Measurements from ENCODE around the gene NDE1.

Gene NDE1

DNA sequence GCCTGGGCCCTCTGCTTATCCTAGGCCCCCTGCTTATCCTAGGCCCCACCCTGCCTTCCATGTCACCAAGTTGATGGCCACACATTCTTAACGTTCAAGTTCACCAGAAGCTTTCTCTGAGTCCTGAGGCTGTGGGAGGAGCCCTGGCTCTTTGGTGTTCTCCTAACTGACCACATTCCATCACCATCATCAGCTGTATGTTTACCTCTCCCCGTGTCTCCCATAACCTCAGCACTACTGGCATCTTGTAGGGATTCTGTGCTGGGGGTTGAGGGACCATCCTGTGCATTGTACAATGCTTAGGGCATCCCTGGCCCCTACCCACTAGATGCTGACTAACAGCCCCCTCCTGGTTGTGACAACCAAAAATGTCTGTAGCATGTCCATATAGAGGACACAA, 99.3 kb downstream of the NDE1 start:
- TF ChIP-seq, protein P1, sequence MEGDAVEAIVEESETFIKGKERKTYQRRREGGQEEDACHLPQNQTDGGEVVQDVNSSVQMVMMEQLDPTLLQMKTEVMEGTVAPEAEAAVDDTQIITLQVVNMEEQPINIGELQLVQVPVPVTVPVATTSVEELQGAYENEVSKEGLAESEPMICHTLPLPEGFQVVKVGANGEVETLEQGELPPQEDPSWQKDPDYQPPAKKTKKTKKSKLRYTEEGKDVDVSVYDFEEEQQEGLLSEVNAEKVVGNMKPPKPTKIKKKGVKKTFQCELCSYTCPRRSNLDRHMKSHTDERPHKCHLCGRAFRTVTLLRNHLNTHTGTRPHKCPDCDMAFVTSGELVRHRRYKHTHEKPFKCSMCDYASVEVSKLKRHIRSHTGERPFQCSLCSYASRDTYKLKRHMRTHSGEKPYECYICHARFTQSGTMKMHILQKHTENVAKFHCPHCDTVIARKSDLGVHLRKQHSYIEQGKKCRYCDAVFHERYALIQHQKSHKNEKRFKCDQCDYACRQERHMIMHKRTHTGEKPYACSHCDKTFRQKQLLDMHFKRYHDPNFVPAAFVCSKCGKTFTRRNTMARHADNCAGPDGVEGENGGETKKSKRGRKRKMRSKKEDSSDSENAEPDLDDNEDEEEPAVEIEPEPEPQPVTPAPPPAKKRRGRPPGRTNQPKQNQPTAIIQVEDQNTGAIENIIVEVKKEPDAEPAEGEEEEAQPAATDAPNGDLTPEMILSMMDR (IDR thresholded peaks at IDR 0.05; ENCODE audit: borderline replicate concordance, control extremely low read depth, extremely low read depth, insufficient read depth, missing control alignments): no peak
- DNase-seq (ENCODE audit: low spot score): no peak
- in situ Hi-C loops (cut with MboI; ENCODE audit: low sequenced_read_pairs, unreplicated experiment): no loop called here

DNA sequence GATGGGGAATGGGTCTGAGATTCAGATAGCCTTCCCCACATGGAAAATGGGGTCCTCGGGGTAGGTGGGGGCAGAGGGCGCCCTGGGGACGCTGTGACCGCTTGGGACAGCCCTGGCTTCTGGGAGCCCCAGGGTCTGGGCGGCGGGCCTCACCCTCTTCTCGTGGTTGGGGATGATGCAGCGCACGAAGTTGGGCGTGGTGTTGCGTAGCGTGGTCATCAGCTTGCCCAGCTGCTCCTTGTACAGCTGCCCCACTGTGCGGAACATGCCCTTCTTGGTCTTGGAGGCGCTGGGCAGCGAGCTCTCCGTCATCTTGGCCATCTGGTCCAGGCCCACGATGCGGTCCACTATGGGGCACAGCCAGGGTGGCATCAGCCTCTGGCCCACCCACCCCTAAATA, 99.9 kb downstream of the NDE1 start:
- DNase-seq (ENCODE audit: low spot score): no peak
- in situ Hi-C loops (cut with MboI; ENCODE audit: low sequenced_read_pairs, unreplicated experiment): loop anchor here (10.0 kb wide), 1 partner anchor 65 kb away; no protein-coding TSS in a partner anchor
- TF ChIP-seq, protein P1 (IDR thresholded peaks at IDR 0.05; ENCODE audit: borderline replicate concordance, control extremely low read depth, extremely low read depth, insufficient read depth, missing control alignments): no peak

DNA sequence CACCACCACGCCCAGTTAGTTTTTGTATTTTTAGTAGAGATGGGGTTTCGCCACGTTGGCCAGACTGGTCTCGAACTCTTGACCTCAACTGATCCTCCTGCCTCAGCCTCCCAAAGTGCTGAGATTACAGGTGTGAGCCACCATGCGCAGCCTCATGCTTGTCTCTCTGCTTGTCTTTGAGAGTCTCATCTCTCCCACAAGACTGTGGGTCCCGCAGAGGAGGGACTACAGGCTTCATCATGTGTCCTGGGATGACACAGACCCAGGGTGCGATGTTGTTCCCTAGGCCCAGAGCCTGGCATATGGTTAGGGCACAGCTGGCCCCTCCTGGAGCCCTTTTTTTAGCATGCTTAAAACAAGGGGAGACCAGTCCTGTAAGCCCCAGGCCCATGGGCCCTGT, 101.9 kb downstream of the NDE1 start:
- TF ChIP-seq, protein P1 (IDR thresholded peaks at IDR 0.05; ENCODE audit: borderline replicate concordance, control extremely low read depth, extremely low read depth, insufficient read depth, missing control alignments): no peak
- DNase-seq (ENCODE audit: low spot score): no peak
- in situ Hi-C loops (cut with MboI; ENCODE audit: low sequenced_read_pairs, unreplicated experiment): loop anchor here (10.0 kb wide), 1 partner anchor 63 kb away; no protein-coding TSS in a partner anchor

DNA sequence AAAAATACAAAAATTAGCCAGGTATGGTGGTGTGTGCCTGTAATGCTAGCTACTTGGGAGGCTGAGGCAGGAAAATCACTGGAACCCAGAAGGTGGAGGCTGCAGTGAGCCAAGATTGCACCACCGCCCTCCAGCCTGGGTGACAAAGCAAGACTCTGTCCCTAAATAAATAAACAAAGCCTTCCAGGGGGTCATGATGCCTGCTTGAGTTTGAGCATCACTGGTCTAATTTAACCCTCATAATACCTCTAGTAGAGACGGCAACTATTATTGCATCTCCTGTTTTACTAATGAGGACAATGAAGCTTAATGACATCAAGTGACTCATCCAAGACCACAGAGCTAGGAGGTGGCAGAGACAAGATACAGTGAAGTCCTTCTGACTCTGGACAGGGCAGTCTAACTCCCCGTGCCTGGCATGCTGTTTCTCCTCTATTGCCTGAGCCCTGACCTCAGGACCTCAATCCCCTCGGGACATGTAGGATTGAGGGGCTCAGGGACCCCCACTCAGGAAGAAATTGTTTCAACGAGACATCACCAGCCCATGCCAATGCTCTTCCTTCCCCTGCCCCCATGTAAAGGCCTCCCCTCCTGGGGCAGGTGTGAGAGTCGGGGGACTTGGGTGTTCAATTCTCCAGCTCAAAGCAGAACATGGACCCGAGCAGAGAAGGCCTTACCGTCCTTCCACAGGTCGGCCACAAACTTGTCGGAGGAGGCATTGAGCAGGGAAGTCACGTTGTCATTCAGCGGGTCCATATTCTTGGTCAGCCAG, 102.9 kb downstream of the NDE1 start:
- no peak for DNase-seq (ENCODE audit: low spot score)
- TF ChIP-seq, protein P1 (IDR thresholded peaks at IDR 0.05; ENCODE audit: borderline replicate concordance, control extremely low read depth, extremely low read depth, insufficient read depth, missing control alignments): no peak
- in situ Hi-C loops (cut with MboI; ENCODE audit: low sequenced_read_pairs, unreplicated experiment): loop anchor here (10.0 kb wide), 1 partner anchor 62 kb away; no protein-coding TSS in a partner anchor

DNA sequence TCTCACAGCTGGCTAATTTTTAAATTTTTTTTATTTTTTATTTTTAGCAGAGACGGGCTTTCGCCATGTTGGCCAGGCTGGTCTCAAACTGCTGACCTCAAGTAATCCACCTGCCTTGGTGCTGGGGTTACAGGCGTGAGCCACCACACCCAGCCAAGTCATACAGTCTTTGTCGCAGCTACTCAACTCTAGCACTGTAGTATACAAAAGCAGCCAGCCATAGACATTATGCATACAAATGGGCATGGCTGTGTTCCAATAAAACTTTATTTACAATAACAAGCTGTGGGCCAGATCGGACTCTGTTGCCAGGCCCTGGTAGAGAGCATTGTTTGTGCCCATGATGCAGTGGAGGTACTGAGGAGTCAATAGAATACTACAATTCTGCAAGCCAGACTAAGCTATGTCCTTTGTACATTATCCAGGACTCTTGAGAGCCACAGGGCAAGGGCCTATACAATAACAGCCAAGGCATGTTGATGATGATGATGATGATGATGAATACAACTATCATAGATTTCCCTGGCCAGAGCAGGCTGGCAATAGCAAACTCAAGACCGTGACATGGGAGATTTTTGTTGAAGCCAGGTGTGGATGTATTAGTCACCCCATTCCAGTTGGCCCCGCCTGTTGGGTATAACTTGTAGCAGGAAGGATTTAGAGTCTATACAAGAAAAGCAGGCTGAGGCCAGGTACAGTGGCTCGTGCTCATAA, 104.9 kb downstream of the NDE1 start:
- TF ChIP-seq, protein P1 (IDR thresholded peaks at IDR 0.05; ENCODE audit: borderline replicate concordance, control extremely low read depth, extremely low read depth, insufficient read depth, missing control alignments): no peak
- in situ Hi-C loops (cut with MboI; ENCODE audit: low sequenced_read_pairs, unreplicated experiment): loop anchor here (10.0 kb wide), 1 partner anchor 60 kb away; no protein-coding TSS in a partner anchor

DNA sequence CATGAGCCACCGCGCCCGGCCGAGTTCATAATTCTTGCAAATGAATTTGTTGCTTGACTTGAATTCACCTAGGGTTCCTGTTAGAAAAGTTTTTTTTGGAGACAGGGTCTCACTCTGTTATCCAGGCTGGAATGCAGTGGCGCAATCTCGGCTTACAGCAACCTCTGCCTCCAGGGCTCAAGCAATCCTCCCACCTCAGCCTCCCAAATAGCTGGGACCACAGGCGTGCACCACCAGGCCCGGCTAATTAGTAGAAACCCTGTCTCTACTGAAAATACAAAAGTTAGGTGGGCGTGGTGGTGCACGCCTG, 107.0 kb downstream of the NDE1 start:
- in situ Hi-C loops (cut with MboI; ENCODE audit: low sequenced_read_pairs, unreplicated experiment): loop anchor here (10.0 kb wide), 1 partner anchor 58 kb away; no protein-coding TSS in a partner anchor
- no peak for DNase-seq (ENCODE audit: low spot score)
- TF ChIP-seq, protein P1 (IDR thresholded peaks at IDR 0.05; ENCODE audit: borderline replicate concordance, control extremely low read depth, extremely low read depth, insufficient read depth, missing control alignments): no peak

More for the DNA sequence above, 104.9 kb downstream of the NDE1 start:
- no peak for DNase-seq (ENCODE audit: low spot score)

Data from GM13976 (cell line).